Stimulated activated CD4-positive, alpha-beta T cell treated with anti-CD3 and anti-CD28 coated beads, Interleukin-15, amount 100 ng/mL, for 48 hours (primary cell): ENCODE measurements around the gene SPNS1.
"Not testable (repeated sequence)": the region's sequence is repeated elsewhere in the genome, so short reads cannot be mapped to it uniquely, and the experiment has no call there.

ENCODE experiments used
- DNase-seq, 2 donors: peaks; one replicate each; pipeline ENCODE4 v3.0.0-alpha.2; 2020; ENCODE audit warnings: low read depth in 2 of 2

The SPNS1 gene

GRCh38 chr16:28951410-28951943 is 23.1 kb upstream of the SPNS1 start:
- no peak for DNase-seq

DNA sequence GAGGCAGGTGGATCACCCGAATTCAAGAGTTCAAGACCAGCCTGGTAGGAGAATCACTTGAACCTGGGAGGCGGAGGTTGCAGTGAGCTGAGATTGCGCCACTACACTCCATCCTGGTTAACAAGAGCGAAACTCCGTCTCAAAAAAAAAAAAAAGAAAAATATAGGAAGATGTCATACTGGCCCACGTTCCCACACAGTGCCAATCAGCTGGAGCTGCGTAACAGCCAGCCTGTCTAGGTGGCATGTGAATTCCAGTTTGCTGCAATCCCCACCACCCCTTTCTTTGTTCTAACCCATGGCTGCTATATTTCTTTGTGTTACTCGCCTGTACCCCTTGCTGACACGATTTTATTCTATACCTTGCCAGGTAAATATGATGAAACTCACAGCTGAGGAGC is 16.4 kb upstream of the SPNS1 start:
- no peak for DNase-seq

DNA sequence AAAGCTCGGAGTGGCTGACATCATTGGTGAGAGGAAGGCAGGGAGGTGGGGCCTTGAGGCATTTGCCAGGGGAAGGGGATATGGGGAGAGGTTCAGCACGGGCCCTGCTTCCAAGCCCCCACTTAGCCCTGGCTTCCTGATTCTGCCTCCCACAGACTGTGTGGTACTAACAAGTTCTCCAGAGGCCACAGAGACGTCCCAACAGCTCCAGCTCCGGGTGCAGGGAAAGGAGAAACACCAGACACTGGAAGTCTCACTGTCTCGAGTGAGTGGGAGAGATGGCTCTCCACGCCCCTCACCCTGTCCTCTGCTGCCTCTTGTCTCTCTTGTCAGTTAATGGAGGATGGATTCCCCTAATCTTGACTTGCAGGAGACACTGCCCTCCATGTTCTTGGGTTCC is 15.7 kb upstream of the SPNS1 start:
- no peak for DNase-seq

DNA sequence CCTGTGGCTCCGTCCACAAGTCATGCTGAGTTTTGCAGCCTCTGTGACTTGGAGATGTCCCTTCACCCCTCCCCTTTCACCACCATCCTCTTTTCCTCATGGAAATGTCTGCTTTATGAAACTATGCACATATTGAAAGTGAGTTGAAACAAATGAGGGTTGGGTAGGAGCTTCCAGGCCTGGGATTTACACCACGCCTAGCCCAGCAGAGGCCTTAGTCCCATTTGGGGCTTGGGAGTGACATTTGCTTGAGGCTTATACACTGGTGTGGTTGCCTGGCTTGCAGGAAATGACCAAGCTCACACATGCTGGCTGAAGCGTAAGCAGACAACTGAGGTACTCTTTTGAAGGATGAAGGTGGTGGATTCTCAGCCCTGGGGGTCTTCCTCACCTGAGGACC is 10.5 kb upstream of the SPNS1 start:
- no peak for DNase-seq

GRCh38 chr16:28964496-28964895 is 10.1 kb upstream of the SPNS1 start:
- DNase-seq: no peak

- no peak for DNase-seq
These were observed 7.4 kb upstream of the SPNS1 start for GRCh38 chr16:28967156-28967555.

- not testable (repeated sequence) for DNase-seq
These were observed 4.9 kb upstream of the SPNS1 start for GRCh38 chr16:28969696-28970095.

DNA sequence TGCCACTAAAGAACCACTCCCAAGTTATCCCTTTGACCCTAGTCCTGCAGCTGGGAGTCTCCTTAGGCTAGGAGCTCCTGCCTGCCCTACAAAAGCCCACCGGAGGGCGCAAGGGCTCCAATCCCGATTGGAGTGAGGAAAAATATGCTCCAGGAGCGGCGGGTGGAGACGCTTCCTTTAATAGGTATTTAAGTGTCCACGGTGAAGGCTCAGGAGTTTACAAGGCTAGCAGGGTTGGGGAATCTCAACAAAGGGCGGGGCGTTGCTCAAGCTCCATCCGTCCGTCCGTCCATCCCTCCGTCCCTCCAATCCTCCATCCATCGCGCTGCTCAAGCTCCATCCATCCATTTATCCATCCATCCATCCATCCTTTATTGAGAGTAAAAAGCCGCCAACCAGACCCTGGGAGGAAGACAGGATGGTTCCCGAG is 556 bp upstream of the SPNS1 start:
- DNase-seq: no peak

- DNase-seq: no peak
These were observed 601 bp downstream of the SPNS1 start for GRCh38 chr16:28975158-28975599.

DNA sequence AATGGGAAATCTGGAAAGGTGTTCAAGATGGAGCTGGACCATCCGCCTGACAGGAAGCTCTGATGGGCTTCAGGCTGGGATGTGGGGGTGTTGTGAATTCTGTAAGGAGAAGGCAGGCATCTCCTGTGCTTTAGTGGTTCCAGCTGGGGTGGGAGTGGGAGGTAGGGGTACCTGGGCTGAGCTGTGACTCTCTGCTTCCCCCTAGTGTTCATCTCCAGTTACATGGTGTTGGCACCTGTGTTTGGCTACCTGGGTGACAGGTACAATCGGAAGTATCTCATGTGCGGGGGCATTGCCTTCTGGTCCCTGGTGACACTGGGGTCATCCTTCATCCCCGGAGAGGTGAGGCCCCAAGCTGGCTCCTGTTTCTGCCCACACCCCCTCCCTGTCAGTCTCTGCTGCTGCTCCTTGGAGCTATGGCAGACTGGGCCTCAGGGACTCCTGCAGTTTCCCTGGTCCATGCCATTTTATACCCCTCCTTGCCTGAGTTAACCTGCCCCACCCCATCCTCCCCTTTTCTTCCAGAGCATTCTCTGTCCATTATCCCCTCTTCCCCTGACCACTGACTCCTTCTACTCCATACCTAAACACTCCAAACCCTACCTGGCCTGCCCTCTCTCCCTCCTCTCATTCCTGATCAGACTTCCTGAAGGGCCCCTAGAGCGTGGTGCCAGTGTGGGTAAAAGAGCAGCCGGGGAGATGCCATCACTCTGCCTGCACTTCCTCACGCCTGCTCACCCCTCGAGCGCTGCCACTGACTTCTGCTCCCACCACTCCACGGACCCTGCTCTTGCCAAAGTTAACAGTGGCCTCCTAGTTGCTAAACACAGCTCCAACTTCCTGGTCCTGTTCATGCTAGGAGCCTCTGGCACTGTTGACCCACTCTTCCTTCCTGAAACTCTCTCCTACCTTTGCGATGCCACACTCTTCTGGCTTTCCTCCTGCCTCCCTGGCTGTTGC is 3.4 kb downstream of the SPNS1 start:
- no peak for DNase-seq

DNA sequence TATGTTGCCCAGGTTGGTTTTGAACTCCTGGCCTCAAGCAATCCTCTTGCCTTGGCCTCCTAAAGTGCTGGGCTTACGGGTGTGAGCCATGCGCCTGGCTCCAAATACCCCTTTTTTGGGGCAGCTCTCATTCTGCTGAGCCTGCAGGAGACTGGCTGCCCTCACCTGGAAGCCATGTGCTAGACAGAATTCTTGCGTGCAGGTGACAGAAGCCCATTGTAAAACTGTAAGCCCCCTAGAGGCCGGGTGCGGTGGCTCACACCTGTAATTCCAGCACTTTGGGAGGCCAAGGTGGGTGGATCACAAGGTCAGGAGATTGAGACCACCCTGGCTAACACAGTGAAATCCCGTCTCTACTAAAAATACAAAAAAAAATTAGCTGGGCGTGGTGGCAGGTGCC is 5.8 kb downstream of the SPNS1 start:
- DNase-seq: not testable (repeated sequence)

DNA sequence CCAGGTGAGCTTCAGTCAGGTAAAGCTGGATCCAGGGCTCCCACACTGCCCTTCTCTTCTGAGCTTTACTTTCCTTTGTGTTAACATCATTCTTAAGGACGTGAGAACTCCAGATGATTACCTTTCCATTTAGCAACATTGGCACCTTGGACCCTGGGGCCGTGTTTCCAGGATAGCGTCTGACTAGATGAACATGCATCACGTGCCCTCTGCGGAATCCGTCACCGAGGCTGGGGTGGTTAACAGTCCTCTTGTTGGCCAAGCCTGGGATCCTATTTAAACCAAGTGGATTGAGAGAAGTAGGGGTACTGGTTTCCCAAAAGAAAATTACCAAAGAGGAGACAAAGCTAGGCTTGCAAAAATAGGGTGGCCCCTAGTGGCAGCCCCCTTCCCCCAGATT is 6.4 kb downstream of the SPNS1 start:
- no peak for DNase-seq

DNA sequence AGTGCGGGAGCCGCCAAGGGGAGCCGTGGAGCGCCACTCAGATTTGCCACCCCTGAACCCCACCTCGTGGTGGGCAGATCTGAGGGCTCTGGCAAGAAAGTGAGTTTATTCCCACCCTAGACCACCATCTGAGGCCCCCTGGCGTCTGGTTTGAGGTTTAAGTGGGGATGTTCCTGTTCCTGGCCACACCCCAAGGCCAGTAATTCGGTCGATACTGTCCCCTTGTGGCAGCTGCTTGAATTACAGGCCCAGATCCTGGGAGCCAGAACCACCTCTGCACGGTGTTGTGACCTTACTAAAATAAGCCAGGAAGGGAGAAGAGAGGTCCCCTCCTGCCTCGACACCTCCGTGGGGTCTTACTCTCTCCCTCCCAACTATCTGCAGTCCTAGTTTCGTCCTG is 6.9 kb downstream of the SPNS1 start:
- DNase-seq: peak; percentile 33 to 56

- DNase-seq: no peak
These were observed 7.8 kb downstream of the SPNS1 start for GRCh38 chr16:28982418-28982817.

DNA sequence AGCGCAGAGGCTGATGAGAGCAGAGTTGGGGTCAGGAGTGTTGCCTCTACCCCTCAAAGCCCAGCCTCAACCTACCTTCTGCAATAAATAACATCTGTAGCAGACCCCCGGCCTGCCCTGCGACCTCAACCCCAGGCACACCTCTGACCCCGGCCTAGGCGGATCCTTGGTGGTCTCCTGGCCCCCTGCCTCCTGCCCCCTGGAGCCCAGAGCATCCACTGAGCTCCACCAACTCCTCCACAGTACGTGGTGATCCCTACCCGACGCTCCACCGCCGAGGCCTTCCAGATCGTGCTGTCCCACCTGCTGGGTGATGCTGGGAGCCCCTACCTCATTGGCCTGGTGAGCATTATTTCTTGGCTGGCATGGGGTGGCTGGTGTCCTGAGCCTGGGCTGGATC is 8.4 kb downstream of the SPNS1 start:
- DNase-seq: no peak

DNA sequence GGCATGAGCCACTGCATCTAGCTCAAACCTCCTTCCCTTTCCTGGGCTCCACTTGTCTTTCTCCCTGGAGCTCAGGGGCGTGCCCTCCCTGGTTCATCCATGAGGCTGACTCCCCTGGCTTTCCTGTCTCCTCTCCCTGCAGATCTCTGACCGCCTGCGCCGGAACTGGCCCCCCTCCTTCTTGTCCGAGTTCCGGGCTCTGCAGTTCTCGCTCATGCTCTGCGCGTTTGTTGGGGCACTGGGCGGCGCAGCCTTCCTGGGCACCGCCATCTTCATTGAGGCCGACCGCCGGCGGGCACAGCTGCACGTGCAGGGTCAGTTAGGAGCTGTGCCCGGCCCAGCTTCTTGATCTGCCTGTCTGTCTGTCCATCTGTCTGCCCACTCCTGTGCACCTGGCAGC is 9.1 kb downstream of the SPNS1 start:
- no peak for DNase-seq

DNA sequence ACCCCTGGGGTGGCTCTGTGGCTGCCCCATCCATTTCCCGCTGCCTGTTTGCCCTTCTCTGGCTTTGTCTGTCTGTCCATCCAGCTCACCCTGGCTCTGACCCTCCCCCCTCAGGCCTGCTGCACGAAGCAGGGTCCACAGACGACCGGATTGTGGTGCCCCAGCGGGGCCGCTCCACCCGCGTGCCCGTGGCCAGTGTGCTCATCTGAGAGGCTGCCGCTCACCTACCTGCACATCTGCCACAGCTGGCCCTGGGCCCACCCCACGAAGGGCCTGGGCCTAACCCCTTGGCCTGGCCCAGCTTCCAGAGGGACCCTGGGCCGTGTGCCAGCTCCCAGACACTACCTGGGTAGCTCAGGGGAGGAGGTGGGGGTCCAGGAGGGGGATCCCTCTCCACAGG is 9.5 kb downstream of the SPNS1 start:
- no peak for DNase-seq

GRCh38 chr16:28984619-28985135 is 10.1 kb downstream of the SPNS1 start, which contains the start of gene LAT:
Gene LAT (plus strand): TSS chr16:28985052. CDS start chr16:28985418, 366 bp downstream.
- DNase-seq: peak; percentile 49 to 70

DNA sequence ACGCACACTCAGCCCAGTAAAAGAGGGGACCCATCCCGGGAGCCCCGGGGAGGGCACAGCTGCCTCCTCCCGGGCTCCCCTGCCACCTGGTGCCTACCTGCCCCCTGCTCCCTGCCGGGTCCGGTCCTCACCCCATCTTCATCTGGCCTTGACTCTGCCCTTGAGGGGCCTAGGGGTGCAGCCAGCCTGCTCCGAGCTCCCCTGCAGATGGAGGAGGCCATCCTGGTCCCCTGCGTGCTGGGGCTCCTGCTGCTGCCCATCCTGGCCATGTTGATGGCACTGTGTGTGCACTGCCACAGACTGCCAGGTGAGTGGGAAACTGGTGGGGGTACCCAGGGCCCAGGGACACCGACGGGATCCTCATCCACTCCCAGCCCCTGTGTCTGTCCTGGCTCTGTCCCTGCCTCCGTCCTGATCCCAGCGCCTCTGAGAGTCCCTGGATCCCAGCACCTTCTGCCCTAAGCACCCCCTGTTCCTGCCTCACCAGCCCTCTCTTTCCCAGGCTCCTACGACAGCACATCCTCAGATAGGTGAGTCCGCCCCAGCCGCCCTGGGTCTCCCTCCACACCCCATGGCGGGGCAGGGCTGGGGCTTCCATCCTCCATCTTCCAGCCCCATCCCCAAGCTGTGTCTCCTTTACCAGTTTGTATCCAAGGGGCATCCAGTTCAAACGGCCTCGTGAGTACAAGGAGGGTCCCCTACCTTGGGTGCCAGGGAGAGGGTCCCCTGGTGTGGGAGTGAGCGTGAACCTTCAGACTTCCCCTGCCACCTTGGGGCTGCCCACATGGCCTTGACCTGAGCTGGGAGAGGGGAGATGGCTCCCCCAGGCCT is 10.8 kb downstream of the SPNS1 start:
- no peak for DNase-seq

DNA sequence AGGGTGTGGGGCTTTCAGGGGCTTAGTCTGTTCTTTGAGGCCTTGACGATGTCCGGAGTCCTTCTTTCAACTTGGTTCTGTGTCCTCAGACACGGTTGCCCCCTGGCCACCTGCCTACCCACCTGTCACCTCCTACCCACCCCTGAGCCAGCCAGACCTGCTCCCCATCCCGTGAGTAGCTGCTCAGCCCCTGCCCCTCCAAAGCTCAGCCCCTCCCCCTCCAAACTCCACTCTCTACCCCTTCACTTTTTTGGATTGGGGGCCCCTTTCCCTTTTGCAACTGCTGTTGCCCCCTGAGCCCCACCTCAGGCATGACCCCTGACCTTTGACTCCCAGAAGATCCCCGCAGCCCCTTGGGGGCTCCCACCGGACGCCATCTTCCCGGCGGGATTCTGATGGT is 11.5 kb downstream of the SPNS1 start:
- no peak for DNase-seq

- no peak for DNase-seq
These were observed 11.9 kb downstream of the SPNS1 start for GRCh38 chr16:28986492-28986891.
